PC-3 (cell line): ENCODE results near the gene CXCL5. TPM values are rescaled to one million over a fixed set of nuclear protein-coding genes. Genes with fewer than 3 reads are reported as not detected.
A peak's percentile ranks its signal among the peaks of the same experiment; 100 is the strongest.

Source experiments
- ATAC-seq: fragments of 200-7000 bp; cut with Tn5 transposase; 2 replicates; pipeline ENCODE4 v1.9.1; 2020; ENCODE audit warnings: mild to moderate bottlenecking, moderate library complexity
- BruUV-seq: library from RNA; stranded (reverse); fragments of 400-500 nt; replicated peaks from 2 replicates; lab custom pipeline; 2021; lab: Mats Ljungman, UMichigan
- CTCF ChIA-PET: fragments of 300-600 bp; sonication (Branson Sonifier 250); formaldehyde crosslinking; loops from one replicate; lab custom pipeline; 2022; ENCODE audit warnings: antibody characterized with exemption; lab: Charles Lee
- POLR2A ChIA-PET: fragments of 300-600 bp; sonication (Branson Sonifier 250); formaldehyde crosslinking; loops from one replicate; lab custom pipeline; 2022; ENCODE audit warnings: antibody characterized with exemption; ENCODE audit not compliant: unreplicated experiment; lab: Charles Lee
- DNase-seq: peaks from one replicate; pipeline ENCODE4 v3.0.0-alpha.2; 2015
- H2AFZ ChIP-seq: fragments of 300-600 bp; sonication (generic); 2 replicates; pipeline ENCODE4 v1.6.0; 2016; ENCODE audit warnings: antibody characterized with exemption, low read length
- H3F3A ChIP-seq: fragments of 300-600 bp; sonication (generic); one replicate; pipeline ENCODE4 v1.6.0; 2017; ENCODE audit warnings: antibody characterized with exemption, low read length, control low read depth, mild to moderate bottlenecking; ENCODE audit not compliant: unreplicated experiment
- H3K27ac ChIP-seq: fragments of 300-600 bp; sonication (generic); 2 replicates; pipeline ENCODE4 v1.5.1; 2016; ENCODE audit warnings: mild to moderate bottlenecking, low read length
- H3K27me3 ChIP-seq: fragments of 300-600 bp; sonication (generic); 2 replicates; pipeline ENCODE4 v1.6.1; 2016; ENCODE audit warnings: low read length, mixed read lengths
- H3K36me3 ChIP-seq: fragments of 300-600 bp; sonication (generic); 2 replicates; pipeline ENCODE4 v1.6.1; 2016; ENCODE audit warnings: low read depth, mixed run types, low read length, mixed read lengths
- H3K4me1 ChIP-seq: fragments of 300-600 bp; sonication (generic); 2 replicates; pipeline ENCODE4 v1.5.1; 2016; ENCODE audit warnings: low read length; ENCODE audit not compliant: insufficient read depth
- H3K4me2 ChIP-seq: fragments of 300-600 bp; sonication (generic); 2 replicates; pipeline ENCODE4 v1.6.0; 2016; ENCODE audit warnings: low read length
- H3K4me3 ChIP-seq: fragments of 300-600 bp; sonication (generic); 2 replicates; pipeline ENCODE4 v1.5.1; 2016; ENCODE audit warnings: mild to moderate bottlenecking, low read length, mixed read lengths
- H3K79me2 ChIP-seq: fragments of 300-600 bp; sonication (generic); 2 replicates; pipeline ENCODE4 v1.6.1; 2017; ENCODE audit warnings: low read length, mixed read lengths
- H3K9ac ChIP-seq: fragments of 300-600 bp; sonication (generic); 2 replicates; pipeline ENCODE4 v1.6.0; 2016; ENCODE audit warnings: mild to moderate bottlenecking, low read length
- H3K9me2 ChIP-seq: fragments of 300-600 bp; sonication (generic); replicated peaks from 2 replicates; pipeline ENCODE4 v1.6.1; 2016; ENCODE audit warnings: mixed run types, low read length, mixed read lengths
- H3K9me3 ChIP-seq: fragments of 300-600 bp; sonication (generic); 2 replicates; pipeline ENCODE4 v1.6.1; 2016; ENCODE audit warnings: low read length, mixed read lengths
- H4K20me1 ChIP-seq: fragments of 300-600 bp; sonication (generic); 2 replicates; pipeline ENCODE4 v1.6.1; 2016; ENCODE audit warnings: low read length, mixed read lengths
- EZH2 ChIP-seq: fragments of 300-600 bp; sonication (generic); IDR thresholded peaks from one replicate; pipeline ENCODE4 v1.6.1; 2017; ENCODE audit warnings: antibody characterized with exemption, mild to moderate bottlenecking, low read length; ENCODE audit not compliant: unreplicated experiment
- EZH2phosphoT487 ChIP-seq: fragments of 300-600 bp; sonication (generic); IDR thresholded peaks from 2 replicates; pipeline ENCODE4 v1.6.1; 2018; ENCODE audit warnings: mild to moderate bottlenecking, antibody characterized with exemption, low read length, borderline replicate concordance
- intact Hi-C: fragments of 100-400 bp; cut with micrococcal nuclease; formaldehyde crosslinking; loops from 2 replicates; pipeline ENCODE4 v1.9.0; 2023
- total RNA-seq: library from RNA; depleted of rRNA; stranded (reverse); fragments of >200 nt; gene quantifications from 2 replicates; pipeline ENCODE4 v1.2.3, GENCODE V29; 2014
- TF ChIP-seq, protein P1 (sequence below): fragments of 300-600 bp; sonication (generic); conservative IDR thresholded peaks from 2 replicates; pipeline ENCODE4 v1.5.1; 2017; ENCODE audit warnings: antibody characterized with exemption, low read depth, mild to moderate bottlenecking, low read length

CXCL5 gene
- total RNA-seq, 1 experiment from 2014 or later, result 0.55 TPM

DNA sequence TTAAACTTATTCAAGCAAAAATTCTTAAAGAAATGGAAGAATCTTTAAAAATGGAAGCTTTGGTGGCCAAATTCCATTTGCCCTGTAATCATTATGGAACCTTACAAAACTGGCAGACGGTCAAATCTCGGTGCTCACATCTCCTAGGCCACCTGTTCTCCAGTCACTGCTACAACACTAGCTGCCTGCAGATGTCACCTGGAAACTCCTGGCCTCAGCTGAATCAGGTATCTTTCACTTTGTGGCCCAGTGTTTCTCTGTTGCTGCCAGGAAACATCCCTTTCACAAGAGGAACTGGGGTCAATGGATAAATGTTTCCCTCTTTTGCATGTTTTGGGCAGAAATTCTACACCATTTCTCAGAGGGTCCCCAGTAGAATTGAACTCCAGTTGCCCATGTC lies 44.2 kb upstream of the CXCL5 start:
- H4K20me1 ChIP-seq, result no peaks in the 10 kb centered on the region
- POLR2A ChIA-PET, result no interaction called here
- DNase-seq (peak; percentile 49), ATAC-seq (no peak)
- H3K9ac ChIP-seq, result no peak overlapping the region
- H3K4me2 ChIP-seq, result no peak overlapping the region
- H3K36me3 ChIP-seq, result no peaks in the 10 kb centered on the region; the same call in 1 of the 2 replicates
- H3F3A ChIP-seq, result no peaks in the 10 kb centered on the region
- H3K27me3 ChIP-seq, result no peaks in the 10 kb centered on the region
- CTCF ChIA-PET, result no interaction called here
- H3K4me1 ChIP-seq, result peaks cover 29% of the 10 kb centered on the region
- peaks cover 9% of the 10 kb centered on the region; the same call in 1 of the 2 replicates for H3K9me3 ChIP-seq
- intact Hi-C loops, result no loop called here
- no peak overlapping the region for H3K4me3 ChIP-seq
- H2AFZ ChIP-seq, result no peak overlapping the region
- TF ChIP-seq EZH2phosphoT487 (no peak), EZH2 (no peak)
- TF ChIP-seq, protein P1, sequence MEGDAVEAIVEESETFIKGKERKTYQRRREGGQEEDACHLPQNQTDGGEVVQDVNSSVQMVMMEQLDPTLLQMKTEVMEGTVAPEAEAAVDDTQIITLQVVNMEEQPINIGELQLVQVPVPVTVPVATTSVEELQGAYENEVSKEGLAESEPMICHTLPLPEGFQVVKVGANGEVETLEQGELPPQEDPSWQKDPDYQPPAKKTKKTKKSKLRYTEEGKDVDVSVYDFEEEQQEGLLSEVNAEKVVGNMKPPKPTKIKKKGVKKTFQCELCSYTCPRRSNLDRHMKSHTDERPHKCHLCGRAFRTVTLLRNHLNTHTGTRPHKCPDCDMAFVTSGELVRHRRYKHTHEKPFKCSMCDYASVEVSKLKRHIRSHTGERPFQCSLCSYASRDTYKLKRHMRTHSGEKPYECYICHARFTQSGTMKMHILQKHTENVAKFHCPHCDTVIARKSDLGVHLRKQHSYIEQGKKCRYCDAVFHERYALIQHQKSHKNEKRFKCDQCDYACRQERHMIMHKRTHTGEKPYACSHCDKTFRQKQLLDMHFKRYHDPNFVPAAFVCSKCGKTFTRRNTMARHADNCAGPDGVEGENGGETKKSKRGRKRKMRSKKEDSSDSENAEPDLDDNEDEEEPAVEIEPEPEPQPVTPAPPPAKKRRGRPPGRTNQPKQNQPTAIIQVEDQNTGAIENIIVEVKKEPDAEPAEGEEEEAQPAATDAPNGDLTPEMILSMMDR, result peak; percentile 42
- peaks cover 6% of the 10 kb centered on the region for H3K79me2 ChIP-seq
- no TSS peak for BruUV-seq
- H3K27ac ChIP-seq, result no peak overlapping the region
- H3K9me2 ChIP-seq, result no peaks in the 10 kb centered on the region

DNA sequence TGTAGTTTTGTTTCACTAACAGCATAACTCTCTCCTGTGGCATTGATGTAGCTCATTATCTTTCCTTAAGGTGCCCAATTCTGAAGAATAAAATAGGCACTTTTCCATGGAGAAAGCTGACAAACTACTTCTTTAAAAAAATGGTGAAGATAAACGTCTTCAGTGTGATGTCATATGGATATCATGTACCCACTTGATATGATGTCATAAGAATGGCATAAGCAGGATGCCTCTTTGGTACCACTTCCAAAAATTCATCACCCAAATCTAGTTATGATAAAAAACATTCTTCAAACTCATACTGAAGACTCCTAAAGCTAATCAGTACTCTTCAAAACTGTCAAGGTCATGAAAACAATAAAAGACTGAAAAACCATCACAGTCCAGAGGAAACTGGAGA lies 42.9 kb upstream of the CXCL5 start:
- no peak for DNase-seq

More for the DNA sequence above, 42.9 kb upstream of the CXCL5 start:
- H3K27ac ChIP-seq, result no peak overlapping the region
- ChIA-PET POLR2A (no interaction called here), CTCF (interaction anchor here (0.5 kb wide), 1 partner anchor 35 kb away, joined by 3 read pairs; no protein-coding TSS in a partner anchor)
- H3K4me2 ChIP-seq, result no peak overlapping the region
- H3K36me3 ChIP-seq, result no peaks in the 10 kb centered on the region
- no peaks in the 10 kb centered on the region for H3K9me2 ChIP-seq
- BruUV-seq, result no TSS peak
- H3K79me2 ChIP-seq, result peaks cover 17% of the 10 kb centered on the region
- intact Hi-C loops, result no loop called here
- no peaks in the 10 kb centered on the region for H3K9me3 ChIP-seq
- TF ChIP-seq, protein P1, result no peak
- TF ChIP-seq EZH2, result no peak
- TF ChIP-seq EZH2phosphoT487, result no peak
- H3F3A ChIP-seq, result no peaks in the 10 kb centered on the region
- peaks cover 39% of the 10 kb centered on the region for H3K4me1 ChIP-seq
- H3K4me3 ChIP-seq, result no peak overlapping the region
- ATAC-seq, result no peak
- no peaks in the 10 kb centered on the region for H3K27me3 ChIP-seq
- no peaks in the 10 kb centered on the region for H4K20me1 ChIP-seq
- no peak overlapping the region for H3K9ac ChIP-seq
- no peak overlapping the region for H2AFZ ChIP-seq
